Measurements from ENCODE around the gene ZBTB32.
A peak's percentile ranks its signal among the peaks of the same experiment; 100 is the strongest.
"Not testable (repeated sequence)": the region's sequence is repeated elsewhere in the genome, so short reads cannot be mapped to it uniquely, and the experiment has no call there.

ZBTB32 gene, protein sequence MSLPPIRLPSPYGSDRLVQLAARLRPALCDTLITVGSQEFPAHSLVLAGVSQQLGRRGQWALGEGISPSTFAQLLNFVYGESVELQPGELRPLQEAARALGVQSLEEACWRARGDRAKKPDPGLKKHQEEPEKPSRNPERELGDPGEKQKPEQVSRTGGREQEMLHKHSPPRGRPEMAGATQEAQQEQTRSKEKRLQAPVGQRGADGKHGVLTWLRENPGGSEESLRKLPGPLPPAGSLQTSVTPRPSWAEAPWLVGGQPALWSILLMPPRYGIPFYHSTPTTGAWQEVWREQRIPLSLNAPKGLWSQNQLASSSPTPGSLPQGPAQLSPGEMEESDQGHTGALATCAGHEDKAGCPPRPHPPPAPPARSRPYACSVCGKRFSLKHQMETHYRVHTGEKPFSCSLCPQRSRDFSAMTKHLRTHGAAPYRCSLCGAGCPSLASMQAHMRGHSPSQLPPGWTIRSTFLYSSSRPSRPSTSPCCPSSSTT

GRCh38 chr19:35704218-35704617 lies at the start of gene ZBTB32:
TSS of gene ZBTB32 (plus strand) at chr19:35704558. CDS start at chr19:35714627, 10,069 bp downstream.
- no peak for DNase-seq (ENCODE audit: low spot score)

GRCh38 chr19:35654828-35655227 lies 49.5 kb upstream of the ZBTB32 start:
- DNase-seq (ENCODE audit: low spot score): not testable (repeated sequence)

GRCh38 chr19:35655600-35655999 lies 48.8 kb upstream of the ZBTB32 start:
- DNase-seq (ENCODE audit: low spot score): no peak

DNA sequence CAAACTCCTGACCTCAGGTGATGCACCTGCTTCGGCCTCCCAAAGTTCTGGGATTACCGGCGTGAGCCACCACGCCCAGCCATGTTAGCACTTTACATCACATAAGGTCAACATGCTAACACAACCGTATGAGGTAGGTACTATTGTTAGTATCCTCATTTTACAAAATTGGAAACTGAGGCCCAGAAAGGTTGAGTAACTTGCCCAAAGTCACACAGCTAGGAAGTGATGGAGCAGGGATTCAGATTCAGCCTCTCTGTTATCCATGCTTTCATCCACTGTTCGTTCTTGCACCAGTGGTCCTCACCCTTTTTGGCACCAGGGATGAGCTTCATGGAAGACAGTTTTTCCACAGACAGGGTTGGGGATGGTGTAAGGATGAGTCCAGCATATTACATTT lies 47.7 kb upstream of the ZBTB32 start:
- DNase-seq (ENCODE audit: low spot score): no peak

DNA sequence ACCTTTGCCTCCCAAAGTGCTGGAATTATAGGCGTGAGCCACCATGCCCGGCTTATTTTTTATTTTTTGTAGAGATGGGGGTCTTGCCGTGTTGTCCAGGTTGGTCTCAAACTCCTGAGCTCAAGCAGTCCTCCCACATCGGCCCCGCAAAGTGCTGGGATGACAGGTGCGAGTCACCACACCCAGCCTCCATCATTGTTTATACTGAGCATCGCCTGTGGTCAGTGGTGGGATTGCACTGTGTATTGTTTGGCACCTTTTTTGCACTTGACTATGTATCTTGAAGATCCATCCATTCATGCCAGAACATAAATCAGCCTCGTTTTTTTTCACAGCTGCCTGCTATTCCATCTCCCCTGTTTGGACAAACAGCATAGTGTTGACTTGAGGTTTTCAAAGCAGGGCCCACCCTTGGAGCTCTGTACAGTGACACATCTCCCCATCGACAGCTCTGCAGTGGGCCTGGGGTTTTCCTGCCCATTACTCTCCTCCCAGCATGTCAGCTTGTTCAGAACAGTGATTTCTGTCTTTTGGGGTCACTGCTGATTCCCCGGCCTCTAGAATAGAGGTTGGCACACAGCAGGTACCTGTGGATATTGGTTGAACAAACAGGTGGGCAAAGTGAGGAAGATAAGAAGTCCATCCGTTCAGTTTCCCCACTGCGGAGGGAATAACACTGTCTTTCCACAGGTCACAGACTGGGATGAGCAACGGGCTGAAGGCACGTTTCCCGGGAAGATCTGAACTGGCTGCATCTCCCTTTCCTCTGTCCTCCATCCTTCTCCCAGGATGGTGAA lies 46.3 kb upstream of the ZBTB32 start:
- DNase-seq (ENCODE audit: low spot score): no peak

DNA sequence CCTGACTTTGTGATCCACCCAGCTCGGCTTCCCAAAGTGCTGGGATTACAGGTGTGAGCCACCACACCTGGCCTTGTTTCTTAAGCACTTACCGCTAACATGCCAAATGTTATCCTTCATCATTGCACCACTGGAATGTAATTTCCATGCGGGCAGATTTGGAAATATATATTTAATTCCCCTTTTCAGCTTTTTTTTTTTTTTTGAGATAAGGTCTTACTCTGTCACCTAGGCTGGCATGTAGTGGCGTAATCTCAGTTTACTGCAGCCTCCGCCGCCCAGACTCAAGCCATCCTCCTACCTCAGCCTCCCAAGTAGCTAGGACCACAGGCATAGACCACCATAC lies 42.4 kb upstream of the ZBTB32 start:
- no peak for DNase-seq (ENCODE audit: low spot score)

DNA sequence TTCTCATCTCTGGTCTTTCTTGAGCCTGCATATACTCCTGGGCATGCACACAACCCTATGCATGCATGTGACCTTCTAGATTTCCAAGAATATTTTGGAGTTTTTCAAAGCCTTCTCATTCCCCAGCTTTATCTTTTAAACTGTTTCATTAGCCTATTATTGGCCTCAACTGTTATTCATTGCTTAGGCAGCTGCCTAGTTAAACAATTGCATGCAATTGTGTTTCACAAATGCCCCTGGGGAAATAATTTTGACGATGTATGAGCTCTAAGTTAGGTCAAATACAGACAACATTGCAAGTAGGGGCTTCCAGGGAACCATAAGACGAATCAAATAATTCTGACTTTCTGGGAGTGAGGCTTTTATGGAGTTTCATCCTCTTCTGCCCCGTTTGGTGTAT lies 40.4 kb upstream of the ZBTB32 start:
- DNase-seq (ENCODE audit: low spot score): no peak

- DNase-seq (ENCODE audit: low spot score): no peak
Observed at GRCh38 chr19:35665157-35665556, 39.2 kb upstream of the ZBTB32 start.

GRCh38 chr19:35665604-35666003 lies 38.8 kb upstream of the ZBTB32 start:
- no peak for DNase-seq (ENCODE audit: low spot score)

DNA sequence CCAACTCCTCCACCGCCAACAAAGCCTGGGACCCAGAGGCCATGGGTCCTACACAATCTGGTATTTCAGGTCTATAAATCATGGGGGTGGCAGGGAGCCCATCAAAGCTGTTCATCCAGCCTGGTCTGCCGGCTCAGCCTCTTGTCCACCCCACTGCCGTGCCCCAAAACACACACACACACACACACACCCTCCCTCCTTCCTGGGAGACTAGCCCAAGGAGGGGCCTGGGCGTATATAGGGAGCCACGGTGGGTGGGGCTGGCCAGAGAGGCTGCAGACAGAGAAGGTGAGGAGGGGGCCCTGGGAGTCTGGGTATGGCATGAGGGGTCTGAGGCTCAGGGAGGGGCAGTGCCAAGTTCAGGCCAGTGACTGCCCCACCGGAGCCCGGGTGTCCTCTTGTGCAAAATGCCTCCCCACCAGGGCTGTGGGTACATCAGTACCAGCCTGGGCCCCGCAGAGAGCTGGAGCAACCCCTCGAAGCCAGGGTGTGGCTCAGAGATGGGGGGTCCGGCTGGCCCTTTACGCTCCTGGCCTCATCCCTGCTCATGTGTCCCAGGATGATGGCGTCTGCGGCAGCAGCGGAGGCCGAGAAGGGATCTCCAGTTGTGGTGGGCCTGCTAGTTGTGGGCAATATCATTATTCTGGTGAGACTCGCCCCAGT lies 38.0 kb upstream of the ZBTB32 start, which contains the start of gene UPK1A:
Gene UPK1A (plus strand): TSS at position 267 of the 663 bp plus-strand sequence. CDS start 296 bp downstream, at position 563.
- DNase-seq (ENCODE audit: low spot score): no peak

DNA sequence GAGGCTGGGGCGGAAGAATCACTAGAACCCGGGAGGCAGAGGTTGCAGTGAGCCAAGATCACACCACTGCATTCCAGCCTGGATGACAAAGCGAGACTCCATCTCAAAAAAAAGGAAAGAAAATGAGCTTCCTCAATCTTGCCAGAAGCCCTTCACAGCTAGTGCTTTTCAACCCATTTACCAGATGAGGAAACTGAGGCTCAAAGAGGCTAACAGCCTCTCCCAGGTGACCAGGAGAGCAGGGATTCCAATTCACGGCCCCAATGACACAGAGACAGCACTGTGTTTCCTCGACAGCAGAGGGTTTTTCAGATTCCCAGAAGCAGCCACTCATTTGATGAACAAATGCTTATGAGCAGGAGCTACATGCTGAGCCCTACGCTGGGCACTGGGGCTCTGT lies 34.8 kb upstream of the ZBTB32 start:
- no peak for DNase-seq (ENCODE audit: low spot score)

DNA sequence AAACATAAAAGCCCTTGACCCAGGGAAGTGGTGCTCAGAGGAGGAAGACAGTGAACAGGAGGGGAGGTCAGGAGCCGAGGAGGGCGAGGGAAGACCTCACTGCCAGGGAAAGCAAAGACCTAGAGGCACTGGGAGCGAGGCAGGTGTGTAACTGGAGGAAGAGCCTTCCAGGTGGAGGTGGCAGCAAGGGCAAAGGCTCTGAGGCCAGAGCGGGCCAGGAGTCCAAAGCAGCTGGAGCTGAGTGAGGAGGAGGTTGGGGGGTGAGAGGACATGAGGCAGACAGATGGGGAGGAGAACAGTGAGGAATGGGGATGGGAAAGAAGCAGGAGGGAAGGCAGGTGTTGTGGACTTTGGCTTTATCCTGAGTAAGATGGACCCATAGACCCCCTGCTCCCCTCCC lies 34.4 kb upstream of the ZBTB32 start:
- no peak for DNase-seq (ENCODE audit: low spot score)

- no peak for DNase-seq (ENCODE audit: low spot score)
Observed at GRCh38 chr19:35670686-35671085, 33.7 kb upstream of the ZBTB32 start.

DNA sequence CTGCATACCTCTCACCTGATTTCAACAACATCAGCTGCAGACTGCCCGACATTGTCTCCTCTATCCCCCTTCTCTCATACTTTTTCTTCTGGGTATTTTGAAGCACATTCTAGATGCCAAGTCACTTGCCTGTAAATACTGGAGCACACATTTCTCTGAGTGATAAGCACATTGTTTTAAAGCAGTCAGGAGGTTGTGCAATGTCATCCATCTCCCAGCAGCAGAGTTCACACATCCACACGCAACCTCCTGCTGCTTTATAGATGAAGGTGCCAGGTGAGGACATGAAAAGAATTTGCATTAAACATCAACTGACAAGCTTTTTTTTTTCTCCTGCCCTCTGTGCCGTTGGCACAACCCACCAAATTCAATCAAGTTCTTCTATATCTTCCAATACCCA lies 32.5 kb upstream of the ZBTB32 start:
- no peak for DNase-seq (ENCODE audit: low spot score)

- DNase-seq (ENCODE audit: low spot score): peak; percentile 27
Observed at GRCh38 chr19:35673121-35673804, 31.1 kb upstream of the ZBTB32 start.

- no peak for DNase-seq (ENCODE audit: low spot score)
Observed at GRCh38 chr19:35675589-35676140, 28.7 kb upstream of the ZBTB32 start.

DNA sequence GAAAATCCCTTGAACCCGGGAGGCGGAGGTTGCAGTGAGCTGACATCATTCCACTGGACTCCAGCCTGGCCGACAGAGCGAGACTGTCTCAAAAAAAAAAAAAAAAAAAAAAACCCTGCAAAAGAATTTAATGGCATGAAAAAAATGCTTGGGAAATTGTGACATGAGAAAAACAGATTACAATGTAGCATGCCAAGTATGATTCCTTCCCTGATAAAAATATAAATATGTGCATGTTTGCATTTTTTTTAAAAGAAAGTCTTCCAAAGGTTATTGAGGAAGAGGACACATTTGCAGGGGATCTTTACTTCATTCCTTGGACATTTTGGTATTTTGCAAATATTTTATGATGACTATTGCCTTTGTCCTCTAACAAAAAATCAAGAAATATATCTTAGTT lies 14.5 kb upstream of the ZBTB32 start:
- DNase-seq (ENCODE audit: low spot score): no peak

DNA sequence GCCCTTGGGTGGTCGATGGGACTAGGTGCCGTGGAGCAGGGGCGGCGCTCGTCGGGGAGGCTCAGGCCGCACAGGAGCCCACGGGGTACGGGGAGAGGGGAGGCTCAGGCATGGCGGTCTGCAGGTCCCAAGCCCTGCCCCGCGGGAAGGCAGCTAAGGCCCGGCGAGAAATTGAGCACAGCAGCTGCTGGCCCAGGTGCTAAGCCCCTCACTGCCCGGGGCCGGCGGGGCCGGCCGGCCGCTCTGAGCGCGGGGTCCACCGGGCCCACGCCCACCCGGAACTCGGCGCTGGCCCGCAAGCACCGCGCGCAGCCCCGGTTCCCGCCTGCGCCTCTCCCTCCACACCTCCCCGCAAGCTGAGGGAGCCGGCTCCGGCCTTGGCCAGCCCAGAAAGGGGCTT lies 13.3 kb upstream of the ZBTB32 start:
- DNase-seq (ENCODE audit: low spot score): not testable (repeated sequence)

GRCh38 chr19:35692010-35692409 lies 12.3 kb upstream of the ZBTB32 start:
- DNase-seq (ENCODE audit: low spot score): no peak

DNA sequence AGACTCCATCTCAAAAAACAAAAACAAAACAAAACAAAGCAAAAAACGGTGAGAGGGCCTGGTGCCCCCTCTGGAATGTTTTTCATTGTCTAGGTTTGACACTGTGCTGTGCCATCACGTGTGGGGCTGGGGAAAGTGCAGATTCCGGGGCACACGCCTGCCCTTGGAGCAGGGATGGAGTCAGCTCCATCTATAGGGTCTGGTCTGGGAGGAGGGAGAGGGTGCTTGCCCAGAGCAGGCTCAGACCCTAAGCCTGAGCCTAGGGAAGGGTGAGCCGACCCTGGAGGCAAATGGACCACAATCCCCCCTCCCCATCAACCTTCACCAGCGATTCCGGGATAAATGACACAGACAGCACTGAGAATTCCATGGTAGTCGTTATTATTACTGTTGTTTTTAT lies 10.9 kb upstream of the ZBTB32 start:
- no peak for DNase-seq (ENCODE audit: low spot score)

- DNase-seq (ENCODE audit: low spot score): peak; percentile 90
Observed at GRCh38 chr19:35693835-35694599, 10.3 kb upstream of the ZBTB32 start.
